Smooth muscle cell (in vitro differentiated cells): ENCODE results near the gene VOPP1. TPM values are rescaled to one million over a fixed set of nuclear protein-coding genes. Genes with fewer than 3 reads are reported as not detected.

Experiments
- DNase-seq: peaks from one replicate; lab custom pipeline; 2025; ENCODE audit not compliant: unreplicated experiment; lab: John Stamatoyannopoulos, UW
- H2AFZ ChIP-seq: fragments of 200-600 bp; sonication (generic); 2 replicates; pipeline ENCODE4 v1.6.0; 2016; ENCODE audit warnings: antibody characterized with exemption, low read depth, mild to moderate bottlenecking
- H3F3A ChIP-seq: fragments of 200-600 bp; sonication (generic); 2 replicates; pipeline ENCODE4 v1.6.0; 2017; ENCODE audit warnings: antibody characterized with exemption, low read depth
- H3K27ac ChIP-seq: fragments of 200-600 bp; sonication (generic); 2 replicates; pipeline ENCODE4 v1.5.1; 2016; ENCODE audit warnings: low read depth, mild to moderate bottlenecking
- H3K27me3 ChIP-seq: fragments of 200-600 bp; sonication (generic); 2 replicates; pipeline ENCODE4 v1.6.1; 2016; ENCODE audit warnings: low read depth, mild to moderate bottlenecking
- H3K36me3 ChIP-seq: fragments of 200-600 bp; sonication (generic); 2 replicates; pipeline ENCODE4 v1.5.1; 2016; ENCODE audit warnings: low read depth
- H3K4me1 ChIP-seq: fragments of 200-600 bp; sonication (generic); 2 replicates; pipeline ENCODE4 v1.5.1; 2016; ENCODE audit warnings: low read depth
- H3K4me2 ChIP-seq: fragments of 200-600 bp; sonication (generic); 2 replicates; pipeline ENCODE4 v1.6.0; 2016; ENCODE audit warnings: mild to moderate bottlenecking
- H3K4me3 ChIP-seq: fragments of 200-600 bp; sonication (generic); 2 replicates; pipeline ENCODE4 v1.5.1; 2016; ENCODE audit warnings: mild to moderate bottlenecking
- H3K79me2 ChIP-seq: fragments of 200-600 bp; sonication (generic); 2 replicates; pipeline ENCODE4 v1.6.0; 2016; ENCODE audit warnings: low read depth, mild to moderate bottlenecking
- H3K9ac ChIP-seq: fragments of 200-600 bp; sonication (generic); 2 replicates; pipeline ENCODE4 v1.6.0; 2016; ENCODE audit warnings: low read depth
- H3K9me3 ChIP-seq: fragments of 200-600 bp; sonication (generic); replicated peaks from 2 replicates; pipeline ENCODE4 v1.5.1; 2016; ENCODE audit warnings: low read depth
- H4K20me1 ChIP-seq: fragments of 200-600 bp; sonication (generic); 2 replicates; pipeline ENCODE4 v1.6.0; 2016; ENCODE audit warnings: low read depth
- CTCF ChIP-seq: fragments of 200-600 bp; sonication (generic); IDR thresholded peaks from 2 replicates; pipeline ENCODE4 v1.5.1; 2017; ENCODE audit warnings: borderline replicate concordance, mild to moderate bottlenecking, antibody characterized with exemption; ENCODE audit not compliant: insufficient read depth, poor library complexity, severe bottlenecking
- WGBS: methylation state at CpG from one replicate; pipeline ENCODE4 v1.1.7; 2016; ENCODE audit warnings: low lambda C conversion rate; 5-methylcytosine and 5-hydroxymethylcytosine counted together
- polyA plus RNA-seq: library from polyadenylated mRNA; unstranded; fragments of >200 nt; fragmentation: Nextera tagmentation; extraction: Ambion mirVana; gene quantifications from 2 replicates; pipeline ENCODE4 v1.2.1, GENCODE V29; 2016
- total RNA-seq: library from RNA; depleted of rRNA; stranded (reverse); fragments of >200 nt; gene quantifications from 2 replicates; pipeline ENCODE4 v1.2.3, GENCODE V29; 2014

VOPP1 gene
- total and polyA plus RNA-seq, 2 experiments from 2014 or later: 18.3 to 26.6 TPM

DNA sequence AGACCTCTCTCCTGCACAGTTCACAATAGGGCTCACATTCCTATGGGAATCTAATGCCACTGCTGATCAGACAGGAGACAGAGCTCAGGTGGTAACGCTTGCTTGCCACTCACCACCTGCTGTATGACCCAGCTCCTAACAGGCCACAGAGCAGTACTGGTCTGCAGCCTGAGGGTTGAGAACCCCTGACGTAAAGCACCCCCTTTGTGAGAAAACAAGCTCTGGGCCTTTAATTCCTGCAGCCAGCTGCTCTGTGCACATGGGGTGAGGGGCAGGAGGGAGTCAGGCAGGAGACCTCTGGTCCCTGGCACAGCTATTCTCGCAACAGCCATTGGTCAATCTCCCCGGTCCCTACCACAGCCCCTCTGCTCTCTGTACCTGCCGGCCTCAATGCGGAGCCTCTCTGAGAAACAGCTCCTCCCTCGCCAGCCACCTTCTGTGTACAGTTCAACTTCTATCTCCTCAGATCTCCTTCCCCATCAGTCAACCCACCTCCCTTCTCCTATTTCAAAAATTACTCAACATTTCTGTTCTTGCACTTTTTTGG is 105.2 kb downstream of the VOPP1 start:
- no peak for DNase-seq
- H3K4me2 ChIP-seq: no peak overlapping the region
- no peaks in the 10 kb centered on the region for H3F3A ChIP-seq
- no peak overlapping the region for H3K4me3 ChIP-seq
- H3K36me3 ChIP-seq: no peaks in the 10 kb centered on the region
- no peaks in the 10 kb centered on the region for H3K79me2 ChIP-seq
- WGBS: 95% methylated on average over 7 of the region's 7 CpGs
- TF ChIP-seq CTCF: no peak
- H3K27ac ChIP-seq: no peak overlapping the region
- no peak overlapping the region for H3K9ac ChIP-seq
- H3K4me1 ChIP-seq: no peaks in the 10 kb centered on the region
- peaks cover under 1% of the 10 kb centered on the region for H3K9me3 ChIP-seq
- H3K27me3 ChIP-seq: no peaks in the 10 kb centered on the region
- no peak overlapping the region for H2AFZ ChIP-seq
- peaks cover 8% of the 10 kb centered on the region for H4K20me1 ChIP-seq

DNA sequence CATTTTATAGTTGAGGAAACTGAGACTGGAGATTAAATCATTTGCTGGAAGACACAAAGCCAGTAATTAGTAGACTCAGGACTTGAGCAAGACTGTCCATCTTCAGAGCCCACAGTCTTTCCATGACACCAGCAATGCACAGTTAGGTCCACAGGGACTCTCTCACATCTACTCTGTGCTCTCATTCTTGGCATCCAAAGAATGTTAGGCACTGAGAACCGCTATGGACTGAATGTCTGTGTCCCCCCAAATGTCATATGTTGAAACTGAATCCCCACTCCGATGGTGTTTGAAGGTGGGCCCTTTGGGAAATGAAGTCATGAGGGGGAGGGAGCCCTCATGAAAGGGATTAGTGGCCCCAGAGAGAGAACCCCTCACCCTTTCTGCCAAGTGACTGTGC is 106.6 kb downstream of the VOPP1 start:
- Histone ChIP-seq H3K36me3 (no peaks in the 10 kb centered on the region), H3K79me2 (no peaks in the 10 kb centered on the region), H3K27me3 (no peaks in the 10 kb centered on the region), H3K27ac (no peak overlapping the region), H3F3A (no peaks in the 10 kb centered on the region), H3K4me3 (no peak overlapping the region), H3K4me2 (no peak overlapping the region), H3K9ac (no peak overlapping the region), H4K20me1 (peaks cover 8% of the 10 kb centered on the region), H2AFZ (no peak overlapping the region), H3K9me3 (peaks cover 6% of the 10 kb centered on the region), H3K4me1 (no peaks in the 10 kb centered on the region)
- TF ChIP-seq CTCF: no peak
- DNase-seq: no peak
- WGBS: 97% methylated on average over 2 of the region's 2 CpGs

DNA sequence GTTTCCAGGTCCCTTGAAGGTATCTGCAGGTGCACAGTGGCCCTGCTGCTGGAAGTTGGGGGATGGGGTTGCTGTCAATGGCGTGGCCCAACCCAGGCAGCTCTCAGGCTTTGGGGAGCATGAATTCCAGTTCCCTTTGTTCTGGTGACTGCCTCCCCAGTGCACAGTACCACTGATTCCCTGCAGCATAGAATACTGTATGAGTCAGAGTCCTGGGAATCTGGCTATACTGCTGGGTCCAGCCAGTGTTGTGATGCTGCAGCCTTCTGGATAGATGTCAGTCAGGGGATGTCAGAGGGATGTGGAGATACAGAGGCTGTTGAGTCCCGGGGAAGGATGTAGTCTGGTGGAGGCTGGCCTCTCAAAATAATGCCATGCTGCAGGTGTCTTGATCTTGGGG is 107.9 kb downstream of the VOPP1 start:
- no peaks in the 10 kb centered on the region for H3F3A ChIP-seq
- H3K9me3 ChIP-seq: peaks cover 6% of the 10 kb centered on the region
- H3K4me2 ChIP-seq: no peak overlapping the region
- H3K4me1 ChIP-seq: no peaks in the 10 kb centered on the region
- no peak for TF ChIP-seq CTCF
- no peaks in the 10 kb centered on the region for H3K79me2 ChIP-seq
- H4K20me1 ChIP-seq: peaks cover 1% of the 10 kb centered on the region
- DNase-seq: no peak
- H2AFZ ChIP-seq: no peak overlapping the region
- no peak overlapping the region for H3K4me3 ChIP-seq
- no peak overlapping the region for H3K27ac ChIP-seq
- no peaks in the 10 kb centered on the region for H3K36me3 ChIP-seq
- H3K27me3 ChIP-seq: no peaks in the 10 kb centered on the region
- no peak overlapping the region for H3K9ac ChIP-seq
- 87% methylated on average over 2 of the region's 2 CpGs for WGBS

GRCh38 chr7:55463686-55464262 is 108.5 kb downstream of the VOPP1 start:
- no peak overlapping the region for H2AFZ ChIP-seq
- no peaks in the 10 kb centered on the region for H3K27me3 ChIP-seq
- H3K4me2 ChIP-seq: no peak overlapping the region
- 99% methylated on average over 4 of the region's 4 CpGs for WGBS
- no peaks in the 10 kb centered on the region for H3K79me2 ChIP-seq
- no peaks in the 10 kb centered on the region for H4K20me1 ChIP-seq
- no peak for DNase-seq
- no peak overlapping the region for H3K9ac ChIP-seq
- H3K27ac ChIP-seq: no peak overlapping the region
- peaks cover 6% of the 10 kb centered on the region for H3K9me3 ChIP-seq
- no peak overlapping the region for H3K4me3 ChIP-seq
- no peak for TF ChIP-seq CTCF
- H3K36me3 ChIP-seq: no peaks in the 10 kb centered on the region
- no peaks in the 10 kb centered on the region for H3F3A ChIP-seq
- no peaks in the 10 kb centered on the region for H3K4me1 ChIP-seq
